ENCODE data around the gene AKAP12.

The AKAP12 gene

GRCh38 chr6:151375833-151376232 lies 136.1 kb downstream of the AKAP12 start:
- DNase-seq (ENCODE audit: low read depth) = no peak
- TF ChIP-seq MAX (IDR thresholded peaks at IDR 0.05; ENCODE audit: low read depth, low read length) = no peak
- TF ChIP-seq MYC (IDR thresholded peaks at IDR 0.05; ENCODE audit: low read depth, low read length) = no peak
- no peak for TF ChIP-seq CTCF (IDR thresholded peaks at IDR 0.05; ENCODE audit: low read depth, low read length)
- TF ChIP-seq POLR2A (IDR thresholded peaks at IDR 0.05; ENCODE audit: extremely low read depth, insufficient read length) = no peak
- no peak overlapping the region for H3K4me3 ChIP-seq (ENCODE audit: low read depth, low read length)

GRCh38 chr6:151376440-151376839 lies 136.7 kb downstream of the AKAP12 start:
- peak; percentile 29 for DNase-seq (ENCODE audit: low read depth)
- TF ChIP-seq CTCF (IDR thresholded peaks at IDR 0.05; ENCODE audit: low read depth, low read length) (no peak), MYC (IDR thresholded peaks at IDR 0.05; ENCODE audit: low read depth, low read length) (no peak), POLR2A (IDR thresholded peaks at IDR 0.05; ENCODE audit: extremely low read depth, insufficient read length) (no peak), MAX (IDR thresholded peaks at IDR 0.05; ENCODE audit: low read depth, low read length) (no peak)

GRCh38 chr6:151377095-151377494 lies 137.3 kb downstream of the AKAP12 start:
- no peak for DNase-seq (ENCODE audit: low read depth)
- TF ChIP-seq CTCF (IDR thresholded peaks at IDR 0.05; ENCODE audit: low read depth, low read length) (no peak), MAX (IDR thresholded peaks at IDR 0.05; ENCODE audit: low read depth, low read length) (no peak), MYC (IDR thresholded peaks at IDR 0.05; ENCODE audit: low read depth, low read length) (no peak), POLR2A (IDR thresholded peaks at IDR 0.05; ENCODE audit: extremely low read depth, insufficient read length) (no peak)
- no peak overlapping the region for H3K4me3 ChIP-seq (ENCODE audit: low read depth, low read length)

More at GRCh38 chr6:151376440-151376839, 136.7 kb downstream of the AKAP12 start:
- no peak overlapping the region for H3K4me3 ChIP-seq (ENCODE audit: low read depth, low read length)

GRCh38 chr6:151379933-151380847 lies 140.4 kb downstream of the AKAP12 start:
- DNase-seq (ENCODE audit: low read depth) = no peak
- H3K4me3 ChIP-seq (ENCODE audit: low read depth, low read length) = no peak overlapping the region

GRCh38 chr6:151380848-151381205 lies 141.1 kb downstream of the AKAP12 start:
- no peak for TF ChIP-seq POLR2A (IDR thresholded peaks at IDR 0.05; ENCODE audit: extremely low read depth, insufficient read length)
- no peak for TF ChIP-seq CTCF (IDR thresholded peaks at IDR 0.05; ENCODE audit: low read depth, low read length)
- no peak for TF ChIP-seq MAX (IDR thresholded peaks at IDR 0.05; ENCODE audit: low read depth, low read length)
- TF ChIP-seq MYC (IDR thresholded peaks at IDR 0.05; ENCODE audit: low read depth, low read length) = no peak
- H3K4me3 ChIP-seq (ENCODE audit: low read depth, low read length) = no peak overlapping the region
- no peak for DNase-seq (ENCODE audit: low read depth)

More at GRCh38 chr6:151379933-151380847, 140.4 kb downstream of the AKAP12 start:
- TF ChIP-seq POLR2A (IDR thresholded peaks at IDR 0.05; ENCODE audit: extremely low read depth, insufficient read length) (no peak), MYC (IDR thresholded peaks at IDR 0.05; ENCODE audit: low read depth, low read length) (no peak), MAX (IDR thresholded peaks at IDR 0.05; ENCODE audit: low read depth, low read length) (no peak), CTCF (IDR thresholded peaks at IDR 0.05; ENCODE audit: low read depth, low read length) (no peak)
